NCI-H69 (cell line): ENCODE results near the gene CABP2.
"Not testable (repeated sequence)": the region's sequence is repeated elsewhere in the genome, so short reads cannot be mapped to it uniquely, and the experiment has no call there.

Experiments used
- DNase-seq: peaks from one replicate; lab custom pipeline; 2025; lab: John Stamatoyannopoulos, UW

CABP2 gene

GRCh38 chr11:67538823-67539505 is 15.7 kb upstream of the CABP2 start:
- no peak for DNase-seq

DNA sequence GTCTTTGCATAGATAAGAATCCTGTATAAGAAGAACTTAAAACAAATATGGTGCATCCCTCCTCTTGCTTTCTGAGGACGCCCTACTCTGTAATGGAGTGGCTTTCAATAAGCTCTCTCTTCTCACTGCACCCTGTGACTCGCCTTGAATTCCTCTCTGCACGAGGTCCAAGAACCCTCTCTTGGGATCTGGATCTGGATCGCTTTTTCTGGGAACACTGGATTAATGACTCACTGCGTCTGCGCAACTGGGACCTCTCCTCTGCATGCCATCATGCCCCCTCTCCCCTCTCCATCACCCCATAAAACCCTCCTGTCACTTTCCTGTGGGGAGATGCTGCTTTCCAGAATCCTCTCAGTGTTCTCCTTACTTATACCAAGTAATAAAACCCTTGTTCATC is 15.1 kb upstream of the CABP2 start:
- DNase-seq, result no peak

- DNase-seq, result no peak
Measured at GRCh38 chr11:67535561-67535960, 12.3 kb upstream of the CABP2 start.

DNA sequence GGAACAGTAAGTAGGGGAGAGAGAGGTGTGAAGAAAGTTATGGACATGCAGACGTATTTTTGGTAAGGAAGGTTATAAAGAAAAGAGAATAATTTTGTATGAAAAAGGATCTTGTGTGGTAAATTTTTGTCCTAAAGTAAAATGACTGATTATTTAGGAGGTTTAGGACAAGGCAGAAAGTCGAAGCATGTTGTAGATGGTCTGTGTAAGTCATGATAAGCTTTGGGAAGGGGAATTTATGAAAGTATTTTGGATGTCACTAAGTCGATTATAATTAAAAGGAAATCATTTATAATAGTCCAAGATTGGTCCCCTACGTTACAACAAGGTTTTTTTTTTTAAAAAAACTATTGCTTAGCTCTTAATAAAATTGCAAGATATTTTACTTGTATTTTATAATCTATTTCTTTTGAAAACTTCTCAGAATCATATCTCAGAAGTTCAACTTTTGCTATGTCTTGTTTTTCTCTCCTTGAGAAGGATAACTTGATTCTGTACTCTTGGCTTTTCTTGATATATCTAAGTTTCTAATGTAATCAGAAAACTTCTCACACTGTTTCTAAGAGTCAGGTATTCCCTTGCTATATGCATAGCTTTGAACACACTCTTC is 10.9 kb upstream of the CABP2 start:
- DNase-seq, result no peak

- no peak for DNase-seq
Measured at GRCh38 chr11:67532889-67533288, 9.6 kb upstream of the CABP2 start.

DNA sequence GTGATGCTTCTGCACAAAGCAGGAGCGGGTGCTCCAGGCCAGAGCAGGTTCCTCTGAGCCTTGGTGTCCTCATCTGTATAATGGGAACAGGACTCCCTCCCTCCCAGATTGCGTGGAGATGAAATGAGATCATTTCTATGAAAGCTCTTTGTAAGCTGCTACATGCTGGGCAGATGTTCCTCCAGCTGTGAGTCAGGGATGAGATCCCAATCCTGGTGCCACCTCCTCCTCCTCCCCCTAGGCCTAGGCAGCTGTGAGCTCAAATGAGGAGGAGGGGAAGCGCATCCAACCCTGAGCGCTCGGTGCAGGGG is 7.0 kb upstream of the CABP2 start:
- DNase-seq, result no peak

DNA sequence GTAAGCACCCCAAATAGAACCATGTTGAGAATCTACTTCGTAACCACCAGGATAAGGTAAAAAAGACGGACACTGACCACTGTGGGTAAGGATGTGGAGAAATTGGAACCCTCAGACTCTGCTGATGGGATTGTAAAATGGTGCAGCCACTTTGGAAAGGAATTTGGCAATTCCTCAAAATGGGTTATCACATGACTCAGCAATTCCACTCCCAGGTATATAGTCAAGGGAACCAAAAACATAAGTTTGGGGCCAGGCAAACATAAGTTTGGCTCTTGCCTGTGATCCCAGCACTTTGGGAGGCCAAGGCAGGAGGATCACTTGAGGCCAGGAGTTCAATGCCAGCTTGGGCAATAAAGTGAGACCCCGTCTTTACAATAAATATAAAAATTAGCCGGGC is 5.1 kb upstream of the CABP2 start:
- DNase-seq, result no peak

DNA sequence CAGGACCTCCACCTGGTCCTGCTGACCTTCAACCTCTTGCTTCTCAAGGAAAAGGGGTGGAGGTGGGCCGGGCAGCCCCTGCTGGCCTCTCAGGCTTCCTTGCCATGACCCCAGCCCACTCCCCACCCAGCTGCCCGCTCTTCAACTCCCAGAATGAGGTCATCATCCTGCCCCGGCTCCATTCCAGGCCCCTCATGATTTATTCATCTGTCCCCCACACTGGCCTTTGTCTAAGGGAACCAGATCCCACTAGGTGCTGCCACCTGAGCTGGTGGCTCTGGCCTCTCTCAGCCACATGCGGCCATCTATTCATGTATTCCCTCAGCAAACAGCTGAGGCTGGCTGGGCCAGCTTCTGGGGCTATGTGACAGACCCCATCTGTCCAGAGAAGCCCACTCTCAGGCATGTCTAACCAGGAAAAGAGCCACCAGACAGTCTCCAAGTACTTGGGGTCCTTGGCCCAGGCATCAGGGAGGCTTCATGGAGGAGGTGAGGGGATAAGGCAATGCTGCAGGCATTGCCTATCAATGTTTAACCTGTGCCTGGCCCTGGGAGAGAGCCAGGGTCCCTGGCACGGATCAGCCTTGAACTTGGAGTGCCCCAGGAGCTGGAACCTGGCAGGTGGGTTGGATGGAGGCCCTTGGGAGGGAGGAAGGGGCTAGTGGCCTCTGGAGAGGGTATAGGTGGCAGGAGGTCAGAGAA is 2.2 kb upstream of the CABP2 start:
- no peak for DNase-seq

DNA sequence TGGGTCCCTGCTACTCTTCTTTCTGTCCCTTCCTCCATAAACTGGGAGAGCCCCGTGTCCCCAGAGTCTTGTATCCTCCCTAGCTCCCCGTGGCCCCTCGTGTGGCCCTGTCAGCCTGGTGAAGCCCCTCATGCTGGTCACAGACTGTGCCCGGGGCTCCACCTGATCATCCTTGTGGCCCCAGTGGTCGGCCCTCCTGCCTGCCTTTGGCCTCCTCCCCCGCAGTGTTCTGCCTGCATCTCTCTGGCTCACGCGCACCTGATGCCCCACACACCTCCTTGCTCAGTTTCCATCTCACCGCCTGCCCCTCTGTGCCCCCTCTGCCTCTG is 1.2 kb upstream of the CABP2 start:
- no peak for DNase-seq

DNA sequence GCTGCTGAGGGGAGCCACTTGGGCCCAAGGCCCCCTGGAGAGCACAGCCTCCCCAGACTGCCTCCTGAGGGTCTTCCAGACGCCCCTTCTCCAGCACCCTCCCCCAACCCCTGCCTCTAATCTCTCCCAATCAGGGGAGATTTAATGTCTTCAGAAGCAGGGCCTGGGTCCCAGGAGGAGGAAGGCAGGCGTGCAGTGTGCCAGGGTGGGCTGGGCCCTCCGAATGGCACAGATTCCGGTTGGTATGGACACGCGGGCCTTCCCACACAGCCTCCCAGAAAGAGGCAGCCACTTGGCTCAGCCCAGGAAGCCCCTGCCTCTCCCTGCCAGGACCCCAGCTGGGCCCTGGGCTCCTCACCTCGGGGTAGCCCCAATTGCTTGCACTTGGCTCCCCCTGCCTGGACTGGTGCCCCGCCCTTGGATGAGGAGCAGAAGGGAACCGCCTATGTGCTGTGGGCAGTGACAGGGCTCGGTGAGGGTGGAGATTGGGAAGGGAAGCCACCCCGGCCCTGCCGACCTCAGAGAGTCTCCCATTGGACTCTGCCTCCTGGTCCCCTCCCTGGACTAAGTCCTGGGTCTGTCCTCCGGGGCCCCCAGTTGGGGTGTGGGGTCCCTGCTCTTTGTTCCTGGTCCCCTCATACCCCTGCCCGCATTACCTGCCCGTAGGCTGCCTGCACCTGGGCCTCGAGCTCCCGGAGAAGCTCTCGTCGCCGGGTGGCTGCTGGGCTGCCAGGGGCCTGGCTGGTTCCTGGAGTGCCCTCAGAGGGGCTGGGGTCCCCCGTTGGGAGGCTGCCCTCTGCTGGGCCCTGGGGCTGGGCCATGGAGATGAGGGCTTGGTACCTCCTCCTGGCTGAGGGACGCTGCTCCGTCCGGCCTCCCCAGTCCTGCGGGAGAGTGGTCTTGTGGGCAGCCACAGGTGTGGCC is 572 bp upstream of the CABP2 start:
- no peak for DNase-seq

DNA sequence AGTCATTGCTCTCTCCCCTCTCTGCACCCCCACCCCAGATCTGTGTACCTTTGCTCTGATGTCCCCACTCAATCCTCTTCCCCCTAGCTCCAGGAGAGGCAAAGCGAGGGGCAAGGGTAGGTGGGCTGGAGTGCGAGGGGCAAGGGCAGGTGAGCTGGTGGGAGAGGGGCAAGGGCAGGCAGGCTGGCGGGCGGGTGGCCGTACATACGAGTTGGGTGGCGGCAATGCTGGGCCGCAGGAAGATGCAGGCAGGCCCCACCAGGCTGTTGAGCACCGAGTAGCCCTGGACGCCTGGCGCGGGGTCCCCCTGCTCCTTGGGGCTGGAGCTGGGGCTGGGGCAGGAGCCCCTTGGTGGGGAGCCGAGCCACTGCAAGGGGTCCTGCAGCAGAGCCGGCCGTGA is 908 bp downstream of the CABP2 start:
- DNase-seq, result no peak

GRCh38 chr11:67521924-67522323 is 1.3 kb downstream of the CABP2 start:
- DNase-seq, result no peak

GRCh38 chr11:67520856-67521824 is 2.1 kb downstream of the CABP2 start:
- no peak for DNase-seq

- DNase-seq, result no peak
Measured at GRCh38 chr11:67519726-67520125, 3.5 kb downstream of the CABP2 start.

GRCh38 chr11:67517784-67518552 is 5.3 kb downstream of the CABP2 start:
- no peak for DNase-seq

DNA sequence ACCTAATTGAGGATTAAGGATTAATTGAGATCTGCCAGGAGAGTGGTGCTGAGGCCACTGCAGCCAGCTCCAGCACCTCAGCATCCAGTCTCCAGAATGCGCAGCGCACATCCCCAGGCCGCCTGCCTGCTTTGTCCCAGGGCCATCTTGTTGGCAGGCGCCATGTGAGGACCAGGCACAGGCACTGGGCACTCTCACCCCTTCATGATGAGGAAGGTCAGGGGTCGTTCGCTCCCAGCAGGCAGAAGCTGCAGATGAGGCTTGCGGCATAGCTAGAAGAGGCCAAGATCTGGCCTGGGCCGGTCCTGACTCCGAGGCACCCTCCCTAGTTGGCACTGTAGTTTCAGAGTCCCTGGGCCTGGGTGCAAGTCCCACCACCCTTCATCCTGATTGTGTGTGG is 6.4 kb downstream of the CABP2 start:
- no peak for DNase-seq

- DNase-seq, result no peak
Measured at GRCh38 chr11:67514116-67514515, 9.1 kb downstream of the CABP2 start.

GRCh38 chr11:67511558-67511957 is 11.7 kb downstream of the CABP2 start:
- DNase-seq, result not testable (repeated sequence)

DNA sequence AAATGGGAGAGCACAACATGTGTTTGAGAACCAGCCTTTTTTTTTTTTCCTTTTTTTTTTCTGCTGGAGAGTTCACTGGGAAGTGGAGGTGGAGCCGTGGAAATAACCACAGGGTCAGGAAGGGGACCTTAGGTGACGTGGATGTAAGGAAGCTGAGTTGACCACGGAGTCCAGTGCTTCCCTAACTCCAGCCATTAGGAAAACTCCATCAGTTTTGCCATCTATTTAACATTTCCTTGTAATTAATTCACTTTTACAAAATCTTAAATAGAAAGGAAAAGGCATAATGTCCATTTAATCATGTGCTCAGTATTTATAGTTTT is 13.3 kb downstream of the CABP2 start:
- DNase-seq, result no peak

- peak; percentile 98 for DNase-seq
Measured at GRCh38 chr11:67508486-67509121, 14.6 kb downstream of the CABP2 start.
